Measurements from ENCODE around the gene COL19A1.
A peak's percentile ranks its signal among the peaks of the same experiment; 100 is the strongest.

COL19A1 gene

DNA sequence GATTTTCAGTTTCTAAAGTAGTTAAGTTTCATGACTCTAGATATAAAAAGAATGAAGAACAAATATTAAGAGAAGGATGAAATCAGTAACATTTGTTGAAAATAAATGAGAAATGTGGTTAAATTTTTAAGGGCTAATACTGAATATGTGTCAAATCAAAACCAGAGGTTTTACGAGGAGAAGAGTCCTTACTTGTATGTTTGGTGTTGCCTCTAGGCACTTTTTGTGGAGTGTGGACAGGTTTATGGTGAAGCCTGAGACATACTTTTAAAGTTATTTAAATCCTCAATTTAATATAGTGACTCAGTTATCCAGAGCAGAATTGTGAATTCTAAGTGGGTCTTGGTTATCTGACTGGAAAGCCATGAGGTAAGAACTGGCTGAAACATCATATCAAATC is 68.7 kb downstream of the COL19A1 start:
- no peaks in the 10 kb centered on the region for H3K9me3 ChIP-seq (replicated peaks in 1 of 11)
- H4K20me1 ChIP-seq, result no peaks in the 10 kb centered on the region
- no peak overlapping the region for H3K4me2 ChIP-seq
- H3K27ac ChIP-seq, result no peak overlapping the region
- H3K4me3 ChIP-seq, result no peak overlapping the region
- H3K36me3 ChIP-seq, result no peaks in the 10 kb centered on the region
- TF ChIP-seq Cebpa-rat (IDR thresholded peaks at IDR 0.05), result no peak
- H3K27me3 ChIP-seq, result no peaks in the 10 kb centered on the region
- H3K4me1 ChIP-seq, result no peaks in the 10 kb centered on the region
- H3K9ac ChIP-seq, result no peak overlapping the region

DNA sequence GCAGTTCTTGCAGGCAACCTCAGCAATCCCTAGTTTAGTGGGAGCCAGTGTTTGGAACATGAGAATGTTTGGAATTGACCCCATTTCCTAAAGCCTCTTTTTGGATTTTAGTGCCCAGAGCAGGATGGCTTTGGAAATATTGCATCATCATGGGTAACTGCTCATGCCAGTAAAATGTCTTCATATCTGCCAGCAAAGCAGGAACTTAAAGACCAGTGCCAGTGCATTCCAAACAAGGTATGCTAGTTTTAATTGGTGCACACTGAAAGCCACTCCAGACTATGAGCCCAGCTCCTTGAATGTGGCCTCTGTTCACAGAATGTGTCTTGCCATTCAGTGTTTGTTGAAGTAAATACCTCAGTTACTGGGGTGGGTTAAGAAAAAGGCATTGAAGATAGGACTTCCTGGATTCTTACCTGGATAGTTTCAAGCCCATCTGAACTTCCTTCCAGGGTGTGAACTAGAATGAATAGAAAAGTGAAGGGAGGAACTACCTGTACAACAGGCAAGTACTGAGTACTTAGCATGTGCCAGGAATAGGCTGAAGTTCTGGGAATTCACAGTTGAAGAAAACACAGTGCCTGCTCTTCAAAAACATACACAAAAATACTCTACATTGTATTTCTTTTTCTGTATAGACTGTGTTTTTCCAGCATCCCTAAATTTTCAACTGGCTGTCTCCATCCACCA is 70.5 kb downstream of the COL19A1 start:
- H4K20me1 ChIP-seq, result no peaks in the 10 kb centered on the region
- H3K4me1 ChIP-seq, result no peaks in the 10 kb centered on the region
- H3K36me3 ChIP-seq, result no peaks in the 10 kb centered on the region
- H3K27ac ChIP-seq, result no peak overlapping the region
- no peaks in the 10 kb centered on the region for H3K9me3 ChIP-seq (replicated peaks in 1 of 11)
- no peaks in the 10 kb centered on the region for H3K27me3 ChIP-seq
- H3K4me2 ChIP-seq, result no peak overlapping the region
- H3K9ac ChIP-seq, result no peak overlapping the region
- no peak overlapping the region for H3K4me3 ChIP-seq
- TF ChIP-seq Cebpa-rat (IDR thresholded peaks at IDR 0.05), result peak in 5 of 11 experiments; percentile 5 to 53 (median 24); a peak in 3 of 22 replicates

DNA sequence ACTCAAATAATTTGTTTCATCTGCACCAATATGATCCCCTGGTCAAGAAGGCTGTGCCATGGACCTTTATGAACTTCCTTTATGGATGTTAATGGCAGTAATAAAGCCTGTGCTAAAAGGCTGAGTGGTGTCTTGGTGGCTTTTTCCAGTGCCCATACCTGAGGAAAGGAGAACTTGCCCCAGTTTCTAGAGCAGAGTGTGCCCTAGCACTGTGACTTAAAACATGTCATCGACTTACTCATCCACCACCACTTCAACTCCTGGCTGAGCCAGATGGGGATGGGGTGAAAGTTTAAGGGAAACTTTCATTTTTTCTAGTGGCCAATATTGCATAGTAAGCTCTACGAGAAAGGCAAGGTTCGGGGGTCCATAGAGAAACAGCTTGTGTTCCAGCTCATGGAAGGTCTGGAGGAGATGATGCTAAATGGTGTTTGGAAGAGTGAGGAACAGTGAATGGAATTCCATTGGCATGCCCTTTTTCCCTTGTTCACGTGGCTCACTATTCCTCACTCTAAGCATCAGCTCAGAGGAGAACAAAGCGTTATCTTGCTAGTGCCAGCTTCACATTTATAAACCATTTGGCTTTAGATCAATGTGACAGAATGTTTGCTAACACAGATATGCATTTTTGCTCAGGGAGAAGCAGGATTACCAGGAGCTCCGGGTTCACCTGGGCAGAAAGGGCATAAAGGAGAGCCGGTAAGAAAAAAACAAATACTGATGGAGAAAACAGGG is 71.2 kb downstream of the COL19A1 start:
- Histone ChIP-seq H3K9me3 (replicated peaks in 1 of 11) (no peaks in the 10 kb centered on the region), H3K9ac (no peak overlapping the region), H3K27me3 (no peaks in the 10 kb centered on the region), H4K20me1 (no peaks in the 10 kb centered on the region), H3K36me3 (no peaks in the 10 kb centered on the region), H3K4me2 (no peak overlapping the region), H3K4me3 (no peak overlapping the region), H3K4me1 (no peaks in the 10 kb centered on the region), H3K27ac (no peak overlapping the region)
- no peak for TF ChIP-seq Cebpa-rat (IDR thresholded peaks at IDR 0.05)

DNA sequence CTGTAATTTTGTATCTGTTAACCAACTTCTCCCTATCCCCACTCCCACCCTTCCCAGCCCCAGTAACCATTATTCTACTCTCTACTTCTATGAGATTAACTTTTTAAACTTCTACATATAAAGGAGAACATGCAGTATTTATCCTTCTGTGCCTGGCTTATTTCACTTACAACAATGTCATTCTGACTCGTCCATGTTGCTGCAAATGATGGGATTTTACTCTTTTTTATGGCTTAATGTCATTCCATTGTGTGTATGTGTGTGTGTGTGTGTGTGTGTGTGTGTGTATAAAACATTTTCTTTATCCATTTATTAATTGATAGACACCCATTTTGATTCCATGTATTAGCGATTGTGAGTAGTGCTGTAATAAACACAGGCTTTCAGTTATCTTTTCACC is 76.1 kb downstream of the COL19A1 start:
- TF ChIP-seq Cebpa-rat (IDR thresholded peaks at IDR 0.05), result no peak
- no peaks in the 10 kb centered on the region for H3K9me3 ChIP-seq (replicated peaks in 1 of 11)
- no peaks in the 10 kb centered on the region for H4K20me1 ChIP-seq
- H3K27ac ChIP-seq, result no peak overlapping the region
- no peaks in the 10 kb centered on the region for H3K36me3 ChIP-seq
- H3K4me2 ChIP-seq, result no peak overlapping the region
- H3K9ac ChIP-seq, result no peak overlapping the region
- H3K4me1 ChIP-seq, result peaks cover 0 to 4% (median 0%) of the 10 kb centered on the region in 10 experiments; a peak in 1 of 20 replicates
- H3K27me3 ChIP-seq, result no peaks in the 10 kb centered on the region
- no peak overlapping the region for H3K4me3 ChIP-seq

DNA sequence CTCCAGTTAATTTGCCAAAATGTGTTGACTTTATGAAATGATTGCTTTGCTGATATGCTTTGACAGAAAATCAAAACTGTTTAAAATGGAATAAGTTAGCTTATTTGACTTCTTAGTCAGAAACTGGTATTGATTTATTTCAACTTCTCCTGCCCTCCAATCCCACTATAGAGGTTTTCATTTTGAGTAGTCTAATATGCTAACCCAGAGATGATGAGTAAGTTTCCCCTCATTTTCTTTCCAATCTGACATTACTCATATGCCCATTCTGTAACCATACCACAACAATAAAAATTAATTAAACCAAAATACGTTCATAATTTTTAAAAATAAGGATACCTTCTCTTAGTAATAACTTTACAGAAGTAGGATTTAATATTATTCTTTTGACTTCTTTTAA is 78.8 kb downstream of the COL19A1 start:
- Histone ChIP-seq H3K4me3 (no peak overlapping the region), H3K9ac (no peak overlapping the region)

DNA sequence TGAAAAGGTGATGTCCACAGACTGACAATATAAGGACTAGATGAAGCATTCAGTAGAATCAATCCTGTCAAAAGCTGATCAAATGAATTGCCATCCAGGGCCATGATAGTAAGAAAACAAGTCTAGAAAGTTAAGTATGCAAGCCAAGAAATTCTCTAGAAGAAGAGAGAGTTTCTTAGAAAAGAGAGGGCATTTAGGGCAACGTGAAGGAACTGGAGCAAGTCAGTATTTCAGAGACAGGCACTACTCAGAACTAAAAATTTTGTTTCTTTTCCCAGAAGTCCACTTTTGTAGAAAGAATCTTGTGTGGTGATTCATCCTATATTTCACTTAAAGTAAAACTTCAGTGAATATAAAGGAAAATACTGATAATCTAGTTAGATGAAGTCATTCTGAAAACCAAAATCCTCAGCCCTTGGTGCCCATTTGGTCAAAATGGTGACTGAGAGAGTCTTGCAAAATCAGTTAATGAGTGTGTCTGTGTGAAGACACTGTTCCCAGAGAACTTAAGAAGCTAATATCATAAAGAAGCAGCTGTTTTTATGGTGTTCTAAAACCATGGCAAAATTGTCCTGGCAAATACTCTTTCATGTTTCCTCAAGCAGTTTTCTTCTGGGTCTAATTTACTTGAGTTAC is 82.2 kb downstream of the COL19A1 start:
- Histone ChIP-seq H3K4me1 (peaks cover 0 to 4% (median 0%) of the 10 kb centered on the region in 10 experiments; a peak in 1 of 20 replicates), H3K9me3 (replicated peaks in 1 of 11) (no peaks in the 10 kb centered on the region)
- TF ChIP-seq Cebpa-rat (IDR thresholded peaks at IDR 0.05), result no peak

More for the DNA sequence above, 78.8 kb downstream of the COL19A1 start:
- Histone ChIP-seq H4K20me1 (no peaks in the 10 kb centered on the region), H3K27me3 (no peaks in the 10 kb centered on the region), H3K27ac (no peak overlapping the region), H3K36me3 (no peaks in the 10 kb centered on the region), H3K4me2 (no peak overlapping the region), H3K9me3 (replicated peaks in 1 of 11) (no peaks in the 10 kb centered on the region), H3K4me1 (peaks cover 0 to 4% (median 0%) of the 10 kb centered on the region in 10 experiments; a peak in 1 of 20 replicates)
- no peak for TF ChIP-seq Cebpa-rat (IDR thresholded peaks at IDR 0.05)

DNA sequence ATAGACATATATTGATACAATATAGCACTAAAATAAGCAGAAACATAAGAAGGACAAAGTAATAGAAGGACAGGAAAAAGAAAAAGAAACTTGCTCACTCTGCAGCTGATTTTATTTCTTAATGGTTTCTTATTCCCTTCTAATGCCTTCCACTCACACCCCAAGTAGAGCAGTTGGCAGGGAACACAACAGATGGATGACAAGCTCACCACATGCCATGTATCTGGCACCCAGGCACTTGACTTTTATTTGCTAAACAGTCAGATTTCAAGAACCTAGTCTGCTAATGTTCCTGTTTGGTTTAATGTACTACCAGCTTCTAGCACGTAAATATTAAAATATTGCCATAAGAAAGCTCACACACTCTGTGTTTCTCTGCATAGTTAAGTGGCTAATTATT is 87.1 kb downstream of the COL19A1 start:
- H3K4me1 ChIP-seq, result no peaks in the 10 kb centered on the region
- H3K27me3 ChIP-seq, result no peaks in the 10 kb centered on the region
- H3K27ac ChIP-seq, result no peak overlapping the region
- no peak overlapping the region for H3K9ac ChIP-seq
- no peaks in the 10 kb centered on the region for H3K36me3 ChIP-seq
- H3K4me3 ChIP-seq, result no peak overlapping the region
- no peak overlapping the region for H3K4me2 ChIP-seq
- H4K20me1 ChIP-seq, result no peaks in the 10 kb centered on the region
- H3K9me3 ChIP-seq (replicated peaks in 1 of 11), result no peaks in the 10 kb centered on the region
- TF ChIP-seq Cebpa-rat (IDR thresholded peaks at IDR 0.05), result no peak

More for the DNA sequence above, 82.2 kb downstream of the COL19A1 start:
- Histone ChIP-seq H3K4me3 (no peak overlapping the region), H3K27ac (no peak overlapping the region), H3K9ac (no peak overlapping the region), H3K27me3 (no peaks in the 10 kb centered on the region), H3K4me2 (no peak overlapping the region), H4K20me1 (no peaks in the 10 kb centered on the region), H3K36me3 (no peaks in the 10 kb centered on the region)

DNA sequence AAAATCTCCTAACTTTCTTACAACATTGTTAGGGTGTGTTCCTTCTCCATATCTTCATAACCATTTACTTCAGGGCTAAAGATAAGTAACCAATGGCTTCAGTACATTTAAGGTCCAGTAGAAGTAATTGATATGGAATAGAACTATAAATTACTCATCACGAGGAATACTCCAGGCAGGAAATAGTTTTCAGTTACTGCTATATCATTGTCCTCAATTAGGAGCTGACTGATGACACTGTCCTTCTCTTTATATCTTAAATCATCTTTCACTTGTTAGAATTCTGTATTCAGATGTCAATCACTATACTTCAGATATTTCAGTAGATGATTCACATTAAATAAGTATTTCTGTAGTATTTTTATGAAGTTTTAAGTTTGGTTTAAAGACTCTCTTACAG is 88.4 kb downstream of the COL19A1 start:
- Histone ChIP-seq H3K9me3 (replicated peaks in 1 of 11) (no peaks in the 10 kb centered on the region), H3K9ac (no peak overlapping the region), H3K4me3 (no peak overlapping the region), H3K27me3 (no peaks in the 10 kb centered on the region), H3K4me2 (no peak overlapping the region), H3K27ac (no peak overlapping the region), H4K20me1 (no peaks in the 10 kb centered on the region), H3K36me3 (no peaks in the 10 kb centered on the region), H3K4me1 (no peaks in the 10 kb centered on the region)
- TF ChIP-seq Cebpa-rat (IDR thresholded peaks at IDR 0.05), result no peak

DNA sequence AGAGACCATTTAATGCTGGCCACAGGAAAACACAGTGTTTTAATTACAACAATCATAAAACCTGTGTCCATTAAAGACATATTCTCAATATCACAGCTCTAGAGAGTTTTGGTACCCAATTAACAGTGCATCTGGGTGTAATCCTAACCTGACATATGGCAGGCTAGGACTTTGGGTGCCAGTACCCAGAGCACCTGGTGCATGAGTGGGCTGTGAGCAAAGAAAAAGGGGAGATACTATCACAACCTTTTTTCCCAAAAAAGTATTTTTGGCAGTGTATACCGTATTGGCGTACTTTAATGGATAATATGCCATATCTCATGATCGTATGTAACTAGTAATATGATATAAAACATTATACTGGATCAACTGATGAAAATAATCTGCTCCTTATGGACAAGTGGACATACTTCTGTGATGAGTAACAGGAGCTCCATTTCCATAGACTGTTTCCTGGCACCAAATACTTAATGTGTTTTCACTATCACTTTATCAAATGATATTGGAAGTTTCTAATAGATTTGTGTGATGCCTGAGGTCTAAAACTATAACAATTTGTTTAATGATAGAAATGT is 91.7 kb downstream of the COL19A1 start:
- Histone ChIP-seq H3K36me3 (no peaks in the 10 kb centered on the region), H3K4me2 (no peak overlapping the region), H3K4me3 (no peak overlapping the region), H3K4me1 (no peaks in the 10 kb centered on the region), H3K27me3 (no peaks in the 10 kb centered on the region), H3K9me3 (replicated peaks in 1 of 11) (no peaks in the 10 kb centered on the region), H3K27ac (no peak overlapping the region), H3K9ac (no peak overlapping the region), H4K20me1 (no peaks in the 10 kb centered on the region)
- TF ChIP-seq Cebpa-rat (IDR thresholded peaks at IDR 0.05), result no peak
